Measurements from ENCODE around the gene PPP1R27.
A peak's percentile ranks its signal among the peaks of the same experiment; 100 is the strongest.
"Not testable (repeated sequence)": the region's sequence is repeated elsewhere in the genome, so short reads cannot be mapped to it uniquely, and the experiment has no call there.

PPP1R27 gene

GRCh38 chr17:81840826-81841778 is 6.3 kb upstream of the PPP1R27 start:
- no peak for DNase-seq

GRCh38 chr17:81840059-81840458 is 5.2 kb upstream of the PPP1R27 start:
- not testable (repeated sequence) for DNase-seq

- DNase-seq = no peak
These were observed 4.5 kb upstream of the PPP1R27 start for GRCh38 chr17:81839301-81839700.

GRCh38 chr17:81838753-81839255 is 4.0 kb upstream of the PPP1R27 start:
- no peak for DNase-seq

- no peak for DNase-seq
These were observed 2.8 kb upstream of the PPP1R27 start for GRCh38 chr17:81837641-81838040.

- no peak for DNase-seq
These were observed 674 bp downstream of the PPP1R27 start for GRCh38 chr17:81833921-81834830.

- peak; percentile 93 for DNase-seq
These were observed 1.5 kb downstream of the PPP1R27 start, which contains the start of gene MCRIP1 for GRCh38 chr17:81833160-81833920. TSS of gene MCRIP1 (minus strand) at chr17:81833291. CDS start at chr17:81824506, 8,785 bp downstream.

- DNase-seq = no peak
These were observed 2.2 kb downstream of the PPP1R27 start for GRCh38 chr17:81832608-81833159.

GRCh38 chr17:81831957-81832607 is 2.8 kb downstream of the PPP1R27 start:
- DNase-seq = no peak

- no peak for DNase-seq
These were observed 3.3 kb downstream of the PPP1R27 start for GRCh38 chr17:81831563-81831956.

- no peak for DNase-seq
These were observed 5.0 kb downstream of the PPP1R27 start for GRCh38 chr17:81829858-81830257.

- no peak for DNase-seq
These were observed 6.2 kb downstream of the PPP1R27 start for GRCh38 chr17:81828656-81829055.

- DNase-seq = no peak
These were observed 8.9 kb downstream of the PPP1R27 start for GRCh38 chr17:81825841-81826466.

GRCh38 chr17:81824595-81824994 is 10.3 kb downstream of the PPP1R27 start:
- DNase-seq = no peak

- DNase-seq = no peak
These were observed 10.9 kb downstream of the PPP1R27 start for GRCh38 chr17:81823820-81824550.

GRCh38 chr17:81822996-81823819 is 11.6 kb downstream of the PPP1R27 start:
- DNase-seq = no peak

- DNase-seq = no peak
These were observed 12.6 kb downstream of the PPP1R27 start for GRCh38 chr17:81822312-81822637.

- DNase-seq = peak; percentile 87
These were observed 13.1 kb downstream of the PPP1R27 start for GRCh38 chr17:81821603-81822311.

GRCh38 chr17:81821147-81821546 is 13.7 kb downstream of the PPP1R27 start:
- DNase-seq = no peak

All from 8988T (cell line).